ENCODE results near the gene TBC1D22B. TPM values are rescaled to one million over a fixed set of nuclear protein-coding genes. Genes with fewer than 3 reads are reported as not detected.

Gene TBC1D22B
- polyA plus RNA-seq, 2 of the 4 experiments (the other 2 are of a cell fraction): 5.7 to 6.4 TPM

GRCh38 chr6:37287519-37288157, 30.1 kb downstream of the TBC1D22B start:
- no peak for ATAC-seq
- POLR2A ChIA-PET: no interaction called here
- TF ChIP-seq TFCP2L1 (CRISPR knock-in tag; IDR thresholded peaks at IDR 0.05) (no peak), HDAC2 (IDR thresholded peaks at IDR 0.05) (no peak), ELK1 (IDR thresholded peaks at IDR 0.05; ENCODE audit: low read depth, low read length) (no peak), ZSCAN20 (CRISPR knock-in tag; IDR thresholded peaks at IDR 0.05) (no peak), TP53 (CRISPR knock-in tag; IDR thresholded peaks at IDR 0.05) (no peak), RAD21 (conservative IDR thresholded peaks at IDR 0.05 in 1 of 2, IDR thresholded peaks at IDR 0.05 in 1 of 2) (no peak), E2F6 (IDR thresholded peaks at IDR 0.05; ENCODE audit: borderline replicate concordance, low read depth) (no peak), REST (IDR thresholded peaks at IDR 0.05) (no peak), MAFK (IDR thresholded peaks at IDR 0.05; ENCODE audit: partially characterized antibody) (no peak), CHD2 (IDR thresholded peaks at IDR 0.05; ENCODE audit: low read length, partially characterized antibody) (no peak), CTCF (IDR thresholded peaks at IDR 0.05) (no peak), USF2 (IDR thresholded peaks at IDR 0.05) (no peak), HOXA7 (CRISPR knock-in tag; IDR thresholded peaks at IDR 0.05) (no peak)
- 87% methylated on average over 2 of the region's 2 CpGs for WGBS (ENCODE audit: missing lambda C conversion rate)
- no peak overlapping the region for H3K4me3 ChIP-seq
- H3K4me1 ChIP-seq: no peaks in the 10 kb centered on the region
- H3K9me3 ChIP-seq: no peaks in the 10 kb centered on the region
- FAIRE-seq: no peak
- CTCF ChIA-PET: interaction anchor here (1.5 kb wide), 1 partner anchor 16 kb away, joined by 4 read pairs; no protein-coding TSS in a partner anchor
- DNase-seq (ENCODE audit: low read depth in 1 of 2, low spot score in 1 of 2): no peak
- no peak overlapping the region for H3K4me2 ChIP-seq
- H3K27ac ChIP-seq: no peak overlapping the region

GRCh38 chr6:37288247-37288646, 30.7 kb downstream of the TBC1D22B start:
- no peaks in the 10 kb centered on the region for H3K4me1 ChIP-seq
- ChIA-PET CTCF (interaction anchor here (1.5 kb wide), 1 partner anchor 15 kb away, joined by 4 read pairs; no protein-coding TSS in a partner anchor), POLR2A (no interaction called here)
- no peak overlapping the region for H3K4me2 ChIP-seq
- FAIRE-seq (no peak), ATAC-seq (no peak), DNase-seq (ENCODE audit: low read depth in 1 of 2, low spot score in 1 of 2) (no peak)
- H3K4me3 ChIP-seq: no peak overlapping the region
- H3K9me3 ChIP-seq: no peaks in the 10 kb centered on the region
- 82% methylated on average over 2 of the region's 2 CpGs for WGBS (ENCODE audit: missing lambda C conversion rate)
- TF ChIP-seq ZFP36 (IDR thresholded peaks at IDR 0.05; ENCODE audit: borderline replicate concordance, partially characterized antibody) (no peak), HOXB5 (CRISPR knock-in tag; IDR thresholded peaks at IDR 0.05) (no peak), PHF8 (IDR thresholded peaks at IDR 0.05; ENCODE audit: borderline replicate concordance, low read depth) (no peak), FOXS1 (CRISPR knock-in tag; IDR thresholded peaks at IDR 0.05) (no peak), SREBF2 (IDR thresholded peaks at IDR 0.05) (no peak), TP53 (CRISPR knock-in tag; IDR thresholded peaks at IDR 0.05) (no peak), RAD21 (conservative IDR thresholded peaks at IDR 0.05 in 1 of 2, IDR thresholded peaks at IDR 0.05 in 1 of 2) (no peak), REST (IDR thresholded peaks at IDR 0.05) (no peak), CHD2 (IDR thresholded peaks at IDR 0.05; ENCODE audit: low read length, partially characterized antibody) (no peak)
- H3K27ac ChIP-seq: no peak overlapping the region
